ENCODE measurements around the gene CYB5A. TPM values are rescaled to one million over a fixed set of nuclear protein-coding genes. Genes with fewer than 3 reads are reported as not detected.
"Not testable (repeated sequence)": the region's sequence is repeated elsewhere in the genome, so short reads cannot be mapped to it uniquely, and the experiment has no call there.

CYB5A gene
- polyA plus RNA-seq, 4 donors: 45.4 to 316 (median 302) TPM

DNA sequence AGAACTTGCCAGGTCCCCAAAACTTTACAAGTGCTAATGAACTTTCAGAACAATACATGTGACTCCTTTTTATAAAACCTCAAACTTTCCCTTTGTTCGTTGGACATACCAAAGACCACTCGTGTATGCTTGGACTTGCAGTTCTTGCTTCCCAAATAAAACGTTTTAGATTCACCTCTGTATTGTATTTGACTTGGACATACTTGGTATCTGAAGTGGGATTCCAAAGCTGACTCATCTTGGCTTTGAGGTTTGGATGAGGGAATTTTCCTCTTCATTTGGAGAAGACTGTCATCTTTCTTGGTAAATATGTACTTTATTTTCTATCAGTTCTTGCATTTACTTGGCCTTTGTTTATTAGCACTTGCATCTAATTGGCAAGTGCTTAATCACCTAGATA, 8.0 kb upstream of the CYB5A start:
- DNase-seq (ENCODE audit: low read depth in 4 of 4, low spot score in 3 of 4): no peak

DNA sequence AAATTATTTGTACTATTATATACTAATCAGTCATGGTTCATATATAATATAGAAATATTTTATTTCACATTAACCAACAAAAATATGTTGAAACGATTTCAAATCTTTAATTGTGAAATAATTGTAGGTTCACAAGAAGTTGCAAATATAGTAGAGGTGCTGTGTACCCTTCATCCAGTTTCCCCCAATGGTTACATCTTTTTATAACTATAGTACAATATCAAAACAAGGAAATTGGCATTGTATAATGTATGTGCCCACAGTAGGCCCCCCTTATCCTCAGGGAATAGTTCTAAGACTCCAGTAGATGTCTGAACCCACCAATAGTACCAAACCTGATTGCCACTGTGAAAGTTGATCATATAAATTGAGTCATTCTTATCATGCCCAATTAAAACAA, 7.4 kb upstream of the CYB5A start:
- DNase-seq (ENCODE audit: low read depth in 4 of 4, low spot score in 3 of 4): no peak

DNA sequence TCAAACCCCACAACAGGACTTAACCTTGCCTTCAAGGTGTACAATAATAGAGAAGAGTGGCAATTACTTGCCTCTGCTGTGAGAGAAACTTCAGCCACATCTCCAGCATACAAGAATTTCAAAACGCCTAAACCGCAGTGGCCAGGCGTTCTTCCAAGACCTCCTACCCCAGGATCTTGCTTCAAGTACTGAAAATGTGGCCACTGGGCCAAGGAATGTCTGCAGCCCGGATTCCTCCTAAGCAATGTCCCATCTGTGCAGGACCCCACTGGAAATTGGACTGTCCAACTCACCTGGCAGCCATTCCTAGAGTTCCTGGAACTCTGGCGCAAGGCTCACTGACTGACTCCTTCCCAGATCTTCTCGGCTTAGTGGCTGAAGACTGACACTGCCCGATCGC, 2.8 kb upstream of the CYB5A start:
- no peak for DNase-seq (ENCODE audit: low read depth in 4 of 4, low spot score in 3 of 4)

DNA sequence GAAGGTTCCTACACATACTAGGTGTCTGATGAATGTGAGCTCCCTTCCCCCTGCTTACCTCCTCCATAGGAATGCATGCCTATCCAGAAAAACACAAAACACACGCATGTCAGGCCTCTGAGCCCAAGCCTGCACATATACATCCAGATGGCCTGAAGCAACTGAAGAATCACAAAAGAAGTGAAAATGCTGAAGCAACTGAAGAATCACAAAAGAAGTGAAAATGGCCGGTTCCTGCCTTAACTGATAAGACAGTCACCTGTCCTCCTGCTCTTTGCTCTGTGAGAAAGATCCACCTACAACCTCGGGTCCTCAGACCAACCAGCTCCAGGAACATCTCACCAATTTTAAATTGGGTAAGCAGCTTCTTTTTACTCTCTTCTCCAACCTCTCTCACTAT, 1.2 kb upstream of the CYB5A start:
- DNase-seq (ENCODE audit: low read depth in 4 of 4, low spot score in 3 of 4): not testable (repeated sequence)

- no peak for DNase-seq (ENCODE audit: low read depth in 4 of 4, low spot score in 3 of 4)
Observed at GRCh38 chr18:74292541-74292858, 737 bp upstream of the CYB5A start.

DNA sequence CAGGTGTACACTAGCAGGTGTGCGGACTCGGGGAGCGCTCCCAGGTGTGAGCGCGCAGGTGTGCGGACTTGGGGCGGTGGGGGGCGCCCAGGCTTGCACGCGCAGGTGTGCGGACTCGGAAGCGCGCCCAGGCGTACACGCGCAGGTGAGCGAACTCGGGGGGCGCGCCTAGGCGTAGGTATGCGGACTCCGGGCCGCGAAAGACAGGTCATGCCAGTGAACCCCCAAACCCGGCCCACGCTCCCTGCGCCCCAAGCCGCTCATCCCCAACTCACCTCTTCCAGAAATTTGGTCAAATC, 342 bp downstream of the CYB5A start:
- DNase-seq (ENCODE audit: low read depth in 4 of 4, low spot score in 3 of 4): no peak

- DNase-seq (ENCODE audit: low read depth in 4 of 4, low spot score in 3 of 4): no peak
Observed at GRCh38 chr18:74290794-74291471, 830 bp downstream of the CYB5A start.

GRCh38 chr18:74290021-74290420, 1.7 kb downstream of the CYB5A start:
- DNase-seq (ENCODE audit: low read depth in 4 of 4, low spot score in 3 of 4): no peak

- no peak for DNase-seq (ENCODE audit: low read depth in 4 of 4, low spot score in 3 of 4)
Observed at GRCh38 chr18:74289137-74289536, 2.6 kb downstream of the CYB5A start.

- no peak for DNase-seq (ENCODE audit: low read depth in 4 of 4, low spot score in 3 of 4)
Observed at GRCh38 chr18:74288730-74289129, 3.0 kb downstream of the CYB5A start.

DNA sequence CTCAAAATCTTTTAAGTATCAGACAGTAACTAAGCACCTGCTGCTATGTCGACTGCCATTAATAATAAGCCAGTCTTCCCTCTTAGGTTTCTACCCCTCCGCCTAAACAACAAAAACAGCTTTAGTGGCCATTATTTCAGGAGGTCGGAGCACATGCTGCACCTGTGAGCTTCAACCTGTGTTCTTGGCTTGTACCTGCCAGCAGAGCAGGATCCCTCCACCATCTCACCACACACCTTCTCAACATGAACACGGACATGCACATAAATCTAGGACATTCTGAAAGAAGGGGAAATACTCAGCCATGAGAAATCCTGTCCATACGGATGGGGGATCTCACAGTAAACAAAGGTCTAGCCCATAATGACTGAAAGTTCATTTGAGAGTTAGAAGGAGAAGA, 3.7 kb downstream of the CYB5A start:
- DNase-seq (ENCODE audit: low read depth in 4 of 4, low spot score in 3 of 4): no peak

- DNase-seq (ENCODE audit: low read depth in 4 of 4, low spot score in 3 of 4): no peak
Observed at GRCh38 chr18:74286856-74287255, 4.9 kb downstream of the CYB5A start.

GRCh38 chr18:74286106-74286855, 5.5 kb downstream of the CYB5A start:
- DNase-seq (ENCODE audit: low read depth in 4 of 4, low spot score in 3 of 4): no peak

DNA sequence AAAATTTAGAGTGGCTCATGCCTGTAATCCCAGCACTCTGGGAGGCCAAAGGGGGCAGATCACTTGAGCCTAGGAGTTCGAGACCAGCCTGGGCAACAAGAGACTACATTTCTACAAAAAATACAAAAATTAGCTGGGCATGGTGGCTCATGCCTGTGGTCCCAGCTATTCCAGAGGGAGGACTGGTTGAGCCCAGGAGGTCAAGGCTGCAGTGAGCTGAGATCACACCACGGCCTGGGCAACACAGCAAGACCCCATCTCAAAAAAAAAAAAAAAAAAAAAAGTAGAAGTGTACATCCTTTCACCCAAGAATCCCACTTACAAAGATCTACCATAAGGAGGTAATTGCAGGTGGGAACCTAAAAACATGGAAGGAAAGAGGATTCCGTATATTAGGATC, 6.2 kb downstream of the CYB5A start:
- not testable (repeated sequence) for DNase-seq (ENCODE audit: low read depth in 4 of 4, low spot score in 3 of 4)

GRCh38 chr18:74284980-74285355, 6.8 kb downstream of the CYB5A start:
- no peak for DNase-seq (ENCODE audit: low read depth in 4 of 4, low spot score in 3 of 4)

DNA sequence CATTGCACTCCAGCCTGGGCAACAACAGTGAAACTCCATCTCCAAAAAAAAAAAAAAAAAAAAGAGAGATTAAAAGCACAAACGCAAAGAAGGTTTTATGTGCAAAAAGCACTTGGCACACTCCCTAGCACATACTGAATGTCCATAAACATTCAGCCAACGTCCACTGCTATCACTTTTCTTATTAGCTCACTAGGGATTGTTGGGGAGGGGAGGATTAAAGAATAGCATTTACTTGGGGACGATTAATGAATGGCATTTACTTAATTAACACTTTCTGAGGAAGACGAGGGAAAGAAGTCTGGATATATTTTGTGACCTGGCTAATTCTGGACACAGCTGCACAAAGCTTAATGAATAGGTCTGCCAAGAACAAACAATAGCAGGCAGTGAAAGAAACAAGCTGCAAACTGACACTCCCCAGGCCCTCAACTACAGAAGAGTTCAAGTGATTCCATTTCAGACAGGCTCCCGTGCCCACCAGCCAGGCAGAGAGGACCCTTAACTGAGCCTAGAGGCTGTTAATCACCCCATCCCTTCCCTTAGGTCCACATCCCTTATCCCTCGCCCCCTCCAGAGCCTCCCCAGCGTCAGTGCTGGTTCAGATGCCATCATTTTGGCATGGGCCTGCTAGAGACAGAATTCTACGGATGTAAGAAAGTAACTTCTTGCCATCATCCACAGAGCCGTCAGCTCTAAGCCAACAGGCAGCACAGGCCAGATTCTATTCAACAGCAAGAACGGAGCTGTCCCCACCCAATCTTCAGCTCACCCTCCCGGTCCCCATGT, 7.4 kb downstream of the CYB5A start:
- no peak for DNase-seq (ENCODE audit: low read depth in 4 of 4, low spot score in 3 of 4)

DNA sequence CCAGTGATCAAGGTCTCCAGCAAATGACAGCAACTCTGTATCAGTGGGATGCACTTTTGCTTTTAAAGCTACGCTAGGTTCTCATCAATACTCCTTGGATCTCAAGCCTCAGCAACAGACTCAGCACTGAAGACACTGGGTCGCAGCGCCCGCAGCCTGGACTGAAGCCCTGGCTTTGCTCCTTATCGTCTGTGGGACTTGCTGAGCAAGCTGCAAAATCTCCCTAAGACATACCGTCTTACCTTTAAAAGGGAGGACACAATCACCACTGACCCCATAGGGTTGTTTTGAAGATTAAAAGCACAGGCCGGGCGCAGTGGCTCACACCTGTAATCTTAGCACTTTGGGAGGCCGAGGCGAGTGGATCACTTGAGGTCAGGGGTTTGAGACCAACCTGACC, 8.1 kb downstream of the CYB5A start:
- DNase-seq (ENCODE audit: low read depth in 4 of 4, low spot score in 3 of 4): no peak

GRCh38 chr18:74282755-74283554, 8.8 kb downstream of the CYB5A start:
- DNase-seq (ENCODE audit: low read depth in 4 of 4, low spot score in 3 of 4): no peak

- DNase-seq (ENCODE audit: low read depth in 4 of 4, low spot score in 3 of 4): no peak
Observed at GRCh38 chr18:74281980-74282754, 9.6 kb downstream of the CYB5A start.

Data from left renal pelvis (tissue), 4 donors.